Liver (tissue), 9 donors: Measurements from ENCODE around the gene CAP2. TPM values are rescaled to one million over a fixed set of nuclear protein-coding genes. Genes with fewer than 3 reads are reported as not detected.

Experiments used
- DNase-seq: peaks from one replicate; pipeline ENCODE4 v3.0.0-alpha.2; 2017; ENCODE audit warnings: low spot score
- H3K27ac ChIP-seq, 2 donors: one replicate each; pipeline ENCODE4 v1.7.0; 2013; ENCODE audit warnings: inconsistent platforms in 2 of 2, low read length in 2 of 2, control low read depth in 1 of 2, low read depth in 1 of 2, mild to moderate bottlenecking in 1 of 2
- H3K27me3 ChIP-seq, 4 donors: one replicate each; pipeline versions ENCODE4 v1.6.1 to v1.7.0; 2013; ENCODE audit warnings: low read length in 3 of 4, inconsistent platforms in 1 of 4, mild to moderate bottlenecking in 1 of 4, moderate library complexity in 1 of 4; ENCODE audit not compliant: control insufficient read depth in 4 of 4, insufficient read depth in 4 of 4
- H3K36me3 ChIP-seq, 4 donors: one replicate each; pipeline versions ENCODE4 v1.6.1 to v1.7.0; 2013; ENCODE audit warnings: low read length in 3 of 4, mild to moderate bottlenecking in 3 of 4, low read depth in 1 of 4, moderate library complexity in 1 of 4; ENCODE audit not compliant: control insufficient read depth in 4 of 4, insufficient read depth in 3 of 4
- H3K4me1 ChIP-seq, 4 donors: one replicate each; pipeline versions ENCODE4 v1.6.1 to v1.7.0; 2013; ENCODE audit warnings: low read length in 3 of 4, mild to moderate bottlenecking in 3 of 4, moderate library complexity in 1 of 4; ENCODE audit not compliant: control insufficient read depth in 4 of 4, insufficient read depth in 4 of 4
- H3K4me3 ChIP-seq, 3 donors: one replicate each; pipeline versions ENCODE4 v1.6.1 to v1.7.0; 2013; ENCODE audit warnings: low read length in 3 of 3, control low read depth in 1 of 3, low read depth in 1 of 3, mild to moderate bottlenecking in 1 of 3
- H3K9ac ChIP-seq, 2 donors: one replicate each; pipeline ENCODE4 v1.7.0; 2013; ENCODE audit warnings: low read length in 2 of 2, mild to moderate bottlenecking in 2 of 2, moderate library complexity in 2 of 2, control low read depth in 1 of 2, low read depth in 1 of 2
- H3K9me3 ChIP-seq, 4 donors: one replicate each; pipeline versions ENCODE4 v1.6.1 to v1.7.0; 2013; ENCODE audit warnings: low read length in 3 of 4; ENCODE audit not compliant: control insufficient read depth in 4 of 4
- ATF3 ChIP-seq: IDR thresholded peaks from 2 replicates; pipeline ENCODE4 v1.6.1; 2016; ENCODE audit warnings: antibody characterized with exemption
- CTCF ChIP-seq: fragments of 150-350 bp; IDR thresholded peaks from 2 replicates; pipeline ENCODE4 v1.5.1; 2017; ENCODE audit warnings: improper control_type of control experiment, low read depth, low read length; ENCODE audit not compliant: missing input control
- FOXA1 ChIP-seq: IDR thresholded peaks from 2 replicates; pipeline ENCODE4 v1.6.1; 2016; ENCODE audit warnings: antibody characterized with exemption
- FOXA2 ChIP-seq: IDR thresholded peaks from 2 replicates; pipeline ENCODE4 v1.6.1; 2016; ENCODE audit warnings: antibody characterized with exemption
- GABPA ChIP-seq, 2 donors: IDR thresholded peaks in 1 of 2; conservative IDR thresholded peaks in 1 of 2; 2 replicates each; pipeline ENCODE4 v1.6.1; 2016; ENCODE audit warnings: antibody characterized with exemption in 2 of 2, mild to moderate bottlenecking in 1 of 2, moderate library complexity in 1 of 2
- HNF4A ChIP-seq, 2 donors: conservative IDR thresholded peaks; 2 replicates each; pipeline ENCODE4 v1.6.1; 2016; ENCODE audit warnings: antibody characterized with exemption in 2 of 2, mild to moderate bottlenecking in 2 of 2
- HNF4G ChIP-seq: IDR thresholded peaks from 2 replicates; pipeline ENCODE4 v1.6.1; 2016; ENCODE audit warnings: antibody characterized with exemption
- JUND ChIP-seq, 2 donors: IDR thresholded peaks; 2 replicates each; pipeline ENCODE4 v1.6.1; 2016; ENCODE audit warnings: antibody characterized with exemption in 2 of 2
- MAX ChIP-seq: IDR thresholded peaks from 2 replicates; pipeline ENCODE4 v1.6.1; 2016; ENCODE audit warnings: antibody characterized with exemption
- NR2F2 ChIP-seq: IDR thresholded peaks from 2 replicates; pipeline ENCODE4 v1.6.1; 2016; ENCODE audit warnings: antibody characterized with exemption
- RAD21 ChIP-seq, 2 donors: IDR thresholded peaks; 2 replicates each; pipeline ENCODE4 v1.6.1; 2016; ENCODE audit warnings: antibody characterized with exemption in 2 of 2, mild to moderate bottlenecking in 2 of 2
- RXRA ChIP-seq, 2 donors: IDR thresholded peaks; 2 replicates each; pipeline ENCODE4 v1.6.1; 2017 to 2018; ENCODE audit warnings: antibody characterized with exemption in 2 of 2, mild to moderate bottlenecking in 1 of 2
- SP1 ChIP-seq: IDR thresholded peaks from 2 replicates; pipeline ENCODE4 v1.6.1; 2018; ENCODE audit warnings: antibody characterized with exemption, mild to moderate bottlenecking
- TAF1 ChIP-seq: conservative IDR thresholded peaks from 2 replicates; pipeline ENCODE4 v1.6.1; 2016; ENCODE audit warnings: antibody characterized with exemption, mild to moderate bottlenecking
- YY1 ChIP-seq: IDR thresholded peaks from 2 replicates; pipeline ENCODE4 v1.6.1; 2016; ENCODE audit warnings: antibody characterized with exemption, mild to moderate bottlenecking
- ZBTB33 ChIP-seq: IDR thresholded peaks from 2 replicates; pipeline ENCODE4 v1.6.1; 2016; ENCODE audit warnings: antibody characterized with exemption
- WGBS: extraction: QIAGEN DNeasy Blood & Tissue Kit; methylation state at CpG from one replicate; pipeline ENCODE4 v1.1.7; 2013; 5-methylcytosine and 5-hydroxymethylcytosine counted together
- polyA plus RNA-seq, 2 donors: library from polyadenylated mRNA; stranded (reverse) in 1 of 2; unstranded in 1 of 2; fragments of 200-250 nt in 1 of 2; fragments of >200 nt in 1 of 2; fragmentation: Nextera tagmentation in 1 of 2; extraction: Ambion mirVana in 1 of 2; gene quantifications; one replicate each; pipeline versions ENCODE4 v1.2.1 to v1.2.3, GENCODE V29; 2013 to 2015
- total RNA-seq, 2 donors: library from RNA; depleted of rRNA; stranded (reverse); fragments of >200 nt; gene quantifications; one replicate each; pipeline ENCODE4 v1.2.3, GENCODE V29; 2014
- donor health status: healthy.
- donor health status: healthy.
- donor health status: healthy.
- donor health status: healthy.
- donor health status: healthy.

CAP2 gene
- total and polyA plus RNA-seq, 4 donors, result 1.2 to 6.4 (median 2.5) TPM

GRCh38 chr6:17527076-17527475, 133.7 kb downstream of the CAP2 start:
- DNase-seq, result no peak
- WGBS, result 59% methylated on average over 1 of the region's 1 CpG

DNA sequence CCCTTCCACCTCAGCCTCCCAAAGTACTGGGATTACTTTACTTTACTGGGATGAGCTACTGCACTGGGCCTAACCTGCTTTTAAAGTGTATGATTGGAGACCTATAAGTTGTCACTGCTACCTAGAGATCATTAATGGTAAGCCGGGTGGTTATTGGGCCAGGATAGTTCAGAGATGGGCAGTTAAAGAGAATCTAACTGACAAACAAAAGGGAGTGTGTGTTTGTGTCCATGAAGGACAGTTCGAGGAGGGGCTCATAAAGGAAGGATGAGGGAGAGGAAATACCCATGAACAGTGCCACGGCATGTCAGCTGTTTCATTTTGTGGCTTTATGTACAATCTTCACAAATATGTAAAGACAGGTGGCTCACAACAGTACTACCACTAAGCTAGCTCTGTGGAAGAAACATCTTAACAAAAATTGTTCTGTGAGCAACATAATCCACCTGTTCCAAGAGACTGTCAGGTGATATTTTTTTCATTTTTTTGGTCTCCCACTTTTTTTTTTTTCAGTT, 137.0 kb downstream of the CAP2 start:
- TF ChIP-seq CTCF, result no peak
- no peak for TF ChIP-seq MAX
- TF ChIP-seq ZBTB33, result no peak
- no peak for TF ChIP-seq GABPA (IDR thresholded peaks at IDR 0.05 in 1 of 2, conservative IDR thresholded peaks at IDR 0.05 in 1 of 2)
- TF ChIP-seq RXRA (IDR thresholded peaks at IDR 0.05), result no peak
- TF ChIP-seq JUND (IDR thresholded peaks at IDR 0.05), result no peak
- TF ChIP-seq RAD21 (IDR thresholded peaks at IDR 0.05), result no peak
- no peak for TF ChIP-seq HNF4A (conservative IDR thresholded peaks at IDR 0.05)
- no peak for TF ChIP-seq ATF3
- no peak for TF ChIP-seq SP1
- no peak for TF ChIP-seq TAF1
- no peak for TF ChIP-seq YY1
- TF ChIP-seq HNF4G, result no peak
- no peaks in the 10 kb centered on the region for H3K36me3 ChIP-seq
- no peaks in the 10 kb centered on the region for H3K4me1 ChIP-seq
- no peaks in the 10 kb centered on the region for H3K9me3 ChIP-seq
- no peaks in the 10 kb centered on the region for H3K27me3 ChIP-seq
- DNase-seq, result no peak
- WGBS, result 86% methylated on average over 3 of the region's 3 CpGs
- no peak overlapping the region for H3K27ac ChIP-seq
- no peak overlapping the region for H3K9ac ChIP-seq
- no peak overlapping the region for H3K4me3 ChIP-seq

More at GRCh38 chr6:17527076-17527475, 133.7 kb downstream of the CAP2 start:
- no peaks in the 10 kb centered on the region for H3K4me1 ChIP-seq
- no peaks in the 10 kb centered on the region for H3K27me3 ChIP-seq
- no peak overlapping the region for H3K9ac ChIP-seq
- no peak overlapping the region for H3K27ac ChIP-seq
- no peaks in the 10 kb centered on the region for H3K36me3 ChIP-seq
- TF ChIP-seq TAF1, result no peak
- no peak for TF ChIP-seq ZBTB33
- TF ChIP-seq ATF3, result no peak
- no peak for TF ChIP-seq FOXA2
- TF ChIP-seq RXRA (IDR thresholded peaks at IDR 0.05), result no peak
- TF ChIP-seq CTCF, result no peak
- TF ChIP-seq NR2F2, result no peak
- no peak for TF ChIP-seq FOXA1
- no peak for TF ChIP-seq RAD21 (IDR thresholded peaks at IDR 0.05)
- no peak for TF ChIP-seq YY1
- TF ChIP-seq JUND (IDR thresholded peaks at IDR 0.05), result no peak
- TF ChIP-seq HNF4G, result no peak
- no peak for TF ChIP-seq SP1
- no peak for TF ChIP-seq HNF4A (conservative IDR thresholded peaks at IDR 0.05)
- H3K4me3 ChIP-seq, result no peak overlapping the region
- H3K9me3 ChIP-seq, result no peaks in the 10 kb centered on the region
